Immature natural killer cell (primary cell): ENCODE results near the gene FBN1. TPM values are rescaled to one million over a fixed set of nuclear protein-coding genes. Genes with fewer than 3 reads are reported as not detected.

Experiments
- DNase-seq, 3 donors: peaks; one replicate each; pipeline ENCODE4 v3.0.0; 2022; ENCODE audit warnings: mixed read lengths in 1 of 3
- H3K27ac Mint-ChIP-seq, 6 donors: one replicate each; pipeline ENCODE4 v1.8.0; 2020; ENCODE audit warnings: mixed read lengths in 6 of 6, mild to moderate bottlenecking in 5 of 6, inconsistent platforms in 4 of 6, moderate library complexity in 3 of 6
- H3K27me3 Mint-ChIP-seq, 3 donors: one replicate each; pipeline ENCODE4 v1.8.0; 2020 to 2021; ENCODE audit warnings: low read depth in 3 of 3, mild to moderate bottlenecking in 3 of 3, mixed read lengths in 3 of 3, moderate library complexity in 3 of 3, inconsistent platforms in 1 of 3
- H3K36me3 Mint-ChIP-seq, 3 donors: one replicate each; pipeline ENCODE4 v1.8.0; 2020; ENCODE audit warnings: mixed read lengths in 3 of 3, inconsistent platforms in 2 of 3, mild to moderate bottlenecking in 2 of 3
- H3K4me1 Mint-ChIP-seq, 2 donors: one replicate each; pipeline ENCODE4 v1.8.0; 2020; ENCODE audit warnings: inconsistent platforms in 2 of 2, mild to moderate bottlenecking in 2 of 2, mixed read lengths in 2 of 2, moderate library complexity in 1 of 2
- H3K4me3 Mint-ChIP-seq, 5 donors: one replicate each; pipeline ENCODE4 v1.8.0; 2020; ENCODE audit warnings: mild to moderate bottlenecking in 5 of 5, mixed read lengths in 5 of 5, inconsistent platforms in 3 of 5, moderate library complexity in 3 of 5
- H3K9me3 Mint-ChIP-seq, 6 donors: one replicate each; pipeline ENCODE4 v1.8.0; 2020; ENCODE audit warnings: mild to moderate bottlenecking in 6 of 6, mixed read lengths in 6 of 6, inconsistent platforms in 4 of 6, moderate library complexity in 3 of 6
- polyA plus RNA-seq, 3 donors: library from polyadenylated mRNA; unstranded; fragments of 300-500 nt; fragmentation: Illumina TruSeq; gene quantifications; one replicate each; pipeline ENCODE4 v1.2.3, GENCODE V29; 2021

FBN1 gene
- polyA plus RNA-seq, 3 donors from 2014 or later: 0.22 TPM; not detected in 2

DNA sequence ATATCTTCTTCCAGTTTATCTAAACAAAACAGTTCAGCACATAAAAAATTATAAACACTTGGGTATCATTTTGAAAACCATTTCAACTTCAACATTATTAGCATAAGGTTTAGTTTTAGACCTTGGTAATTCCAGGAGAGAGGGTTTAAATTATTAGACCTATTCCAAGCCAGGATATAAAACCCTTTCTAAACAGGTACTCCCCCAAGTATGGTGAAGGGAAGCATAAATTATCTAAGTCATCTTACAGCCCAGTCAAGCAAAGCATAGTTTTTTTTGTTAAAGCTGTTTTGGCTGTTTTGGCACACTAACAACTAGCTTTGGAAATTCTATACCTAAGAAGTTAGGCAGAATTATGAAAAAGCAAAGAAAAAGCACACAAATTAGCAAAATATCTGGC lies 87.3 kb downstream of the FBN1 start:
- Mint-ChIP-seq H3K4me3 (no peak overlapping the region), H3K9me3 (no peaks in the 10 kb centered on the region), H3K27me3 (peaks cover 3 to 9% (median 3%) of the 10 kb centered on the region in 3 donors), H3K27ac (no peak overlapping the region), H3K4me1 (no peaks in the 10 kb centered on the region), H3K36me3 (no peaks in the 10 kb centered on the region)
- no peak for DNase-seq

DNA sequence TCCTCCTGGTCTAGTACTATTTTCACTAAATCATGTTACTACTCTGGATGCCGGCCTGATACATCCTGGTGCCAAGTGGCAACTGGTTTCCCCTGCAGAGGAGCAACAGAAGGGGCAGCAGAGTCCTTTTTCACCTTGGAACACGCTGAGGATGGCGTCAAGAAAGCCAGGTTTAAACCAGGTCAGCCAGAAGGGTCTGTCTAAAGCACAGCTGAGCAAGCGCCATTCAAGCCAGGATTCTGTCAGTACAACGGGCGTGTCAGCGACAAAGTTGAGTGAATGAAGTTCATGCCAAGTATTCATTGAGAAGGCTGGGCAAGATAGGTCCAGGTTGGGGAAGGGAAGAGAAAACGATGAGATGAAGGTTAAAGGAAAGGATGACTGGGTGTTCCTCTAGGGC lies 88.2 kb downstream of the FBN1 start:
- DNase-seq: no peak
- no peaks in the 10 kb centered on the region for H3K4me1 Mint-ChIP-seq
- no peak overlapping the region for H3K4me3 Mint-ChIP-seq
- peaks cover 0 to 2% (median 0%) of the 10 kb centered on the region in 6 donors for H3K9me3 Mint-ChIP-seq
- peaks cover 0 to 4% (median 3%) of the 10 kb centered on the region in 3 donors for H3K27me3 Mint-ChIP-seq
- no peaks in the 10 kb centered on the region for H3K36me3 Mint-ChIP-seq
- no peak overlapping the region for H3K27ac Mint-ChIP-seq

GRCh38 chr15:48556159-48556897 lies 89.2 kb downstream of the FBN1 start:
- Mint-ChIP-seq H3K4me3 (no peak overlapping the region), H3K9me3 (peaks cover 0 to 2% (median 0%) of the 10 kb centered on the region in 6 donors), H3K36me3 (no peaks in the 10 kb centered on the region), H3K27ac (no peak overlapping the region), H3K4me1 (no peaks in the 10 kb centered on the region), H3K27me3 (peaks cover 0 to 4% (median 3%) of the 10 kb centered on the region in 3 donors)
- no peak for DNase-seq

- H3K27me3 Mint-ChIP-seq: peaks cover 0 to 4% (median 4%) of the 10 kb centered on the region in 3 donors
- H3K27ac Mint-ChIP-seq: no peak overlapping the region
- H3K36me3 Mint-ChIP-seq: no peaks in the 10 kb centered on the region
- peaks cover 0 to 2% (median 0%) of the 10 kb centered on the region in 6 donors for H3K9me3 Mint-ChIP-seq
- H3K4me3 Mint-ChIP-seq: no peak overlapping the region
- H3K4me1 Mint-ChIP-seq: no peaks in the 10 kb centered on the region
- DNase-seq: no peak
These were observed 90.1 kb downstream of the FBN1 start for GRCh38 chr15:48555241-48555881.

DNA sequence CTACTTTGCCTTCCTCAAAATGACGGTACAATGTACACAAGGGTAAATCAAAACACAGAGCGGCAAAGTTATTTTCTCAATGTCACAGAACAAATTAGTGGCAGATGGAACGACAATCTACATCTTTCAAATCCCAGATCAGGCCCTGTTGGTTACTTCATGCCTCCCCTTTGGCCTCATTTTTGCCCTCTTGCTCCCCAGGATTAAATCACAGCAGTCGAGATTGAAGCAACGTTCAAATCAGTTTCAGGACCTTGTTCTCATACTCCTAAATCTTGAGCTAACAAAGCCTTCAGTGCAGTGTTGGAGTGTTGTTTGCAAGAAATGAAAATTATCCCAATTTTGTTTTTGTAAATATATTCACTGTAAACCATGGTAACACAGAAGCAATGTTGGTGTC lies 91.4 kb downstream of the FBN1 start:
- peaks cover 0 to 2% (median 0%) of the 10 kb centered on the region in 6 donors for H3K9me3 Mint-ChIP-seq
- peaks cover 0 to 4% (median 4%) of the 10 kb centered on the region in 3 donors for H3K27me3 Mint-ChIP-seq
- H3K27ac Mint-ChIP-seq: no peak overlapping the region
- H3K4me3 Mint-ChIP-seq: no peak overlapping the region
- H3K4me1 Mint-ChIP-seq: no peaks in the 10 kb centered on the region
- no peak for DNase-seq
- no peaks in the 10 kb centered on the region for H3K36me3 Mint-ChIP-seq

DNA sequence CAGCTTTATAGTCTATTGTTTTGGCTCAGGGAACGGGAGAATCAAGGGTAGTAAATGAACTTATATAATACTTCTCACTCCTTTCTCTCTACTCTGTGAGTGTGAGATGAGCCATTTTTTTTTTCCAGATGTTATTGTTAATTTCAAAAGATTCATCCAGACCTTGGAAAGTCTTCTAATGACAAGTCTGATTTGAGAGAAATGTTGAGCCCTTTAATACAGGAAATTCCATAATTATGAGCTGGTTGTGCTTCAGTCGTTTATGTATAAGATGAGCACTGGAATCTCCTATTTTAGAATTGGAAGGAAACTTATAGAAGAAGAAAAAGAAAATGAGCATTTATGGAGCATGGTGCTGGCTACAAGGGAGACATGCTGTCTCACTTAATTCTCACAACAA lies 92.0 kb downstream of the FBN1 start:
- H3K9me3 Mint-ChIP-seq: peaks cover 0 to 2% (median 0%) of the 10 kb centered on the region in 6 donors
- DNase-seq: no peak

DNA sequence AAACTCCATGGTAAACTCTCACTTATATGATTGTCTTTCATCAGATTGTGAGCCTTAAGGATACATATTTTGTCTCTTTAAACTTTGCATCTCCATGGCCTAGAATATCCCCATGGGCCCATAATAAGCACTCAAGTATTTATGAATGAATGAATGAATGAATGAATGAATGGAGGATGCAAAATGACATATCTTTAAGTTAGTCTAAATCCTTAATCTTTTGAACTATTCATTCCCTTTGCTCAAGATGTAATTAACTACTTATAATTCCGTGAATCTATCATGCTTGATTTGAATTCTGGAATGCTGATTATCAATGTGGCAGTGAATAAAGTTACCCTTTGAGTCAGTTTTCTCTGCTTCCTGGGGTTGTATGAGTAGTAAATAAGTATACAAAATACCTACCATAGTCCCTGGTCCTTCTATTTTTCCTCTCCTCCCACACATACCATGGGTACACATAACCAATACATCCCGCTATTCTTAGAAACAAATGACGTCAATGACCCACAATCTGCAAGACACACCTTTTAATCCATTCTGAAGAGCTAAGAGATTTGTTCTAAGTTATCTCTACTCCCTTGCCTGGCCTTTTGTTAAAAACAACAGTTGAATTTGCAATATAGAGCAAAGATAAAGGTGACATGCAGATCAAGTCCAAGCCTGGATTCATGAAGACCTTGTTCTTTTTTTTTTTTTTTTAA lies 94.5 kb downstream of the FBN1 start:
- no peak for DNase-seq
- peaks cover 0 to 6% (median 4%) of the 10 kb centered on the region in 3 donors for H3K27me3 Mint-ChIP-seq
- no peak overlapping the region for H3K4me3 Mint-ChIP-seq
- no peaks in the 10 kb centered on the region for H3K36me3 Mint-ChIP-seq
- H3K4me1 Mint-ChIP-seq: no peaks in the 10 kb centered on the region
- H3K27ac Mint-ChIP-seq: no peak overlapping the region
- peaks cover 0 to 2% (median 0%) of the 10 kb centered on the region in 6 donors for H3K9me3 Mint-ChIP-seq

More for the DNA sequence above, 92.0 kb downstream of the FBN1 start:
- Mint-ChIP-seq H3K27ac (no peak overlapping the region), H3K36me3 (no peaks in the 10 kb centered on the region), H3K4me1 (no peaks in the 10 kb centered on the region), H3K27me3 (peaks cover 0 to 4% (median 4%) of the 10 kb centered on the region in 3 donors), H3K4me3 (no peak overlapping the region)

DNA sequence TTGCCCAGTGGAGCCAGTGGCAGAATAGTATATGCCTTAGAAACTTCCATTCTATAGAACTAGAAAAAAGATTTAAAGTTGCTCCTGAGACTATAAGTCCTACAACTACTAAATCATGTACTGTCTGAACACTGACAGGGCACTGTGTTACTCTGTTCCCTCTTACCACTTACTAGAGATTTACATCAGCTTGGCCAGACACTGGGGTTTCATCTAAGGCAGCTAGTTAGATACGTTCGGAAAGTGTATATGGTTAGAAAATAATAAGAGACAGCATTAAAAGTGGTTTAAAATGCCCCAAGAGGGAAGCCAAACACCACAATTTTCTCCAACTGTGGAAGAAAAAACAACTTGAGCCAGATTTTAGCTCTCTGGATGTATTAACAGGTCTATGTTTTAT lies 97.1 kb downstream of the FBN1 start:
- no peaks in the 10 kb centered on the region for H3K4me1 Mint-ChIP-seq
- H3K27ac Mint-ChIP-seq: no peak overlapping the region
- DNase-seq: no peak
- H3K9me3 Mint-ChIP-seq: peaks cover 0 to 2% (median 0%) of the 10 kb centered on the region in 6 donors
- peaks cover 0 to 2% (median 1%) of the 10 kb centered on the region in 3 donors for H3K27me3 Mint-ChIP-seq
- no peak overlapping the region for H3K4me3 Mint-ChIP-seq
- no peaks in the 10 kb centered on the region for H3K36me3 Mint-ChIP-seq

DNA sequence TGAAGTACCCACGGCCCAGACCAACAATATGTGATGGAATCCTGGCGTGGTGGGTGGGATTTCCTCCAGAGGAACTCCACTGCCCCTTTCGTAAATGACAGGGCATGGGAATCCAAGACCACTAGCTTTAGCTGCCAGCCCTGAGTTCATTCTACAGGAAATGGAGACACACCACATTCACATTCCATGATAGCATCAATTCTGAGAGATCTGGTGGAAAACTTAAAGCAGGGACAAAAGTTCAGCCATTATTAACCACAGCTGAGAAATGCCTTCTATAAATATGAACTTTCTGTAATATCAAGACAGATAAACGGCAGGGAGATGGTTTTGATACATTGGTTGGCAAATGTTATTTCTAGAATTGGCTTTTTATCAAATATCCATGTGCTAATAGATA lies 98.2 kb downstream of the FBN1 start:
- H3K9me3 Mint-ChIP-seq: peaks cover 0 to 3% (median 0%) of the 10 kb centered on the region in 6 donors
- no peak overlapping the region for H3K4me3 Mint-ChIP-seq
- H3K27ac Mint-ChIP-seq: no peak overlapping the region
- no peaks in the 10 kb centered on the region for H3K36me3 Mint-ChIP-seq
- peaks cover 0 to 2% (median 1%) of the 10 kb centered on the region in 3 donors for H3K27me3 Mint-ChIP-seq
- H3K4me1 Mint-ChIP-seq: no peaks in the 10 kb centered on the region
- no peak for DNase-seq

DNA sequence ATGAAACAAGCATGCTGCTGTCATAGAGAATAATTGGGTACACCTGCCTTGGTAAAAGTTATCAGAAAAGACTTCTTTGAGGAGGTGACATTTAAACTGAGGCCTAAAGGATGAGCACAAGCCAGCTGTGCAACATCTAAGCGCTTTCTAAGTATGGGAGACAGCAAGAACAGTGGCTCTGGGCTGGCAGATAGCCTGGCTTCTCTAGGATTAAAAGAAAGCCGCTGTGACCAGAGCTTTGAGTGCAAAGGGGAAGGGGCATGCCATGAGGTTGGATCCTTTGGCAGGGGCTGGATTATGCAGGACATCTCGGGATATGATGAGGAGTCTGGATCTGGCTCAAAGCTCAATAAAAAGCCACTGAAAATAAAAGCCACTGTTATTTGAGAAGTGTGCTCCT lies 99.2 kb downstream of the FBN1 start:
- H3K27me3 Mint-ChIP-seq: peaks cover 0 to 2% (median 1%) of the 10 kb centered on the region in 3 donors
- no peak for DNase-seq
- H3K4me1 Mint-ChIP-seq: peaks cover 0 to 2% of the 10 kb centered on the region in 2 donors
- no peak overlapping the region for H3K27ac Mint-ChIP-seq
- peaks cover 0 to 3% (median 0%) of the 10 kb centered on the region in 6 donors for H3K9me3 Mint-ChIP-seq
- no peak overlapping the region for H3K4me3 Mint-ChIP-seq
- H3K36me3 Mint-ChIP-seq: no peaks in the 10 kb centered on the region

- Mint-ChIP-seq H3K27me3 (peaks cover 0 to 2% (median 2%) of the 10 kb centered on the region in 3 donors), H3K4me1 (peaks cover 0 to 2% of the 10 kb centered on the region in 2 donors), H3K9me3 (peaks cover 0 to 3% (median 0%) of the 10 kb centered on the region in 6 donors), H3K4me3 (no peak overlapping the region), H3K27ac (no peak overlapping the region), H3K36me3 (no peaks in the 10 kb centered on the region)
- DNase-seq: no peak
These were observed 100.7 kb downstream of the FBN1 start for GRCh38 chr15:48544778-48545177.

- Mint-ChIP-seq H3K4me1 (peaks cover 0 to 2% of the 10 kb centered on the region in 2 donors), H3K27me3 (peaks cover 0 to 4% (median 2%) of the 10 kb centered on the region in 3 donors), H3K4me3 (no peak overlapping the region), H3K36me3 (no peaks in the 10 kb centered on the region), H3K27ac (no peak overlapping the region), H3K9me3 (peaks cover 0 to 1% (median 0%) of the 10 kb centered on the region in 6 donors)
- no peak for DNase-seq
These were observed 103.9 kb downstream of the FBN1 start for GRCh38 chr15:48541341-48542278.

DNA sequence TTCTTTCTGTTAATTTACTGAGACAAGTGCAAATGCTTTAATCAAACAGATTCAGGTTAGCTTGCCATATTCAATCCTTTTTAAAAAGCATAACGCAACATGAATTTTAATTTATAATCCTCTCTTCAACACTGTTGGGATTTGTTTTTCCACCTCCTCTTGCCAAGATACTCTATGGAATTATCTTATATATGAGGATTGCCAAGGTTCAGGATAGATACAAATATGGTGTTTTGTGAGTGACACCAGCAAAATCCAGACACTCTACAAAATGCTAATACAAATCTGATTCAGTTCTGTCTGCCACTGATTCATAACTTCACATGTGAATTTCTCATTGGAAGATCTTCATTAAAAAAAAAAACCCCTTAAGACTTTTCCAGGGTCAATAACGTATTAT lies 104.8 kb downstream of the FBN1 start:
- Mint-ChIP-seq H3K36me3 (no peaks in the 10 kb centered on the region), H3K4me3 (no peak overlapping the region), H3K9me3 (peaks cover 0 to 1% (median 0%) of the 10 kb centered on the region in 6 donors), H3K27me3 (peaks cover 2 to 4% (median 2%) of the 10 kb centered on the region in 3 donors), H3K4me1 (peaks cover 0 to 2% of the 10 kb centered on the region in 2 donors), H3K27ac (no peak overlapping the region)
- no peak for DNase-seq
